Measurements from ENCODE around the gene SLC25A25.
"Not testable (repeated sequence)": the region's sequence is repeated elsewhere in the genome, so short reads cannot be mapped to it uniquely, and the experiment has no call there.

The SLC25A25 gene

DNA sequence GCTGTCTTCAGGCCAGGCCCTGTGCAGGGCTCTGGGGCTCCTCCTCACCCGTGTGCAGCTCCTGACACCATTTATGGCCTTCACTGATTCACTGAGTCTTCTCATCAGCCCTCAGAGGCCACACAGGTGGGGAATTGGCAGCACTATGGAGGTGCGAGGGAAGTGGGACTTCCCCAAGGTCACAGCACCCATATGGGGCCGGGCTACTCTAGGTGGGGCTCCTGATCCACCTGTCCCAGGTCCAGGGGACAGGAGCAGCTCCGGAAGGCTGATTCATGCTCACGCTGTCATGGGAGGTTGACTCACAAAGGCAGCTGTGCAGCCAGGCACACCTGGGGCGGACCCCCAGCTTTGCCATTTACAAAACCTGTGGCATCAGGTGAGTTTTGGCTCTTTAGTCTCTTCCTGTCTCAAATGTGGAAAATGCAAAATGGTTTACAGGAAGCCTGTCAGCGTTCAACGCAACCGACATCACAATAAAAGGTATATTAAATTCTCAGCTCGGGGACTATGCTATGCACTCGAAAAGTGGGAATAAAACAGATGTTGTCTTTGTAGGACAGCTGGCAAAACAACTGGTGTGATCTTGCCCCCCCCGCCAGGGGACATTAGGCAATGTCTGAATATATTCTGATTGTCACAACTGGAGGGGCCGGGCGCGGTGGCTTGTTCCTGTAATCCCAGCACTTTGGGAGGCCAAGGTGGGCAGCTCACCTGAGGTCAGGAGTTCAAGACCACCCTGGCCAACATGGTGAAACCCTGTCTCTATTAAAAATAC, 15.9 kb upstream of the SLC25A25 start:
- no peak for DNase-seq (ENCODE audit: low read depth)

DNA sequence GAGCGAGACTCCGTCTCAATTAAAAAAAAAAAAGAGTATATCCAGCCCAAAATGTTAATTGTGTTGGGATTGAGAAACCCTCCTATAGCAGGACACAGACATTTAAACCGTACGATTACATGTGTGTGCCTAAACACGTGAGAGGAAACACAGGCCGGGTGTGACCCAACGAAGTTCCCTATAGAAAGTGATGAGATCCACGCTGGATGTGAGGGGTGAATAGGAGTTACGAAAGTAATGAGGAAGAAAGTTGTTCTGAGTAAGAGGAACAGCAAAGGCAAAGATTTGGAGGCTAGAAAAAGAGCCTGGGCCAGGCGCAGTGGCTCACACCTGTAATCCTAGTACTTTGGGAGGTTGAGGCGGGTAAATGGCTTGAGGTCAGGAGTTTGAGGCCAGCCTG, 14.5 kb upstream of the SLC25A25 start:
- DNase-seq (ENCODE audit: low read depth), result no peak

- DNase-seq (ENCODE audit: low read depth), result no peak
Observed at GRCh38 chr9:128054087-128054486, 13.9 kb upstream of the SLC25A25 start.

- DNase-seq (ENCODE audit: low read depth), result no peak
Observed at GRCh38 chr9:128055344-128056040, 12.5 kb upstream of the SLC25A25 start.

GRCh38 chr9:128056086-128056485, 11.9 kb upstream of the SLC25A25 start:
- no peak for DNase-seq (ENCODE audit: low read depth)

DNA sequence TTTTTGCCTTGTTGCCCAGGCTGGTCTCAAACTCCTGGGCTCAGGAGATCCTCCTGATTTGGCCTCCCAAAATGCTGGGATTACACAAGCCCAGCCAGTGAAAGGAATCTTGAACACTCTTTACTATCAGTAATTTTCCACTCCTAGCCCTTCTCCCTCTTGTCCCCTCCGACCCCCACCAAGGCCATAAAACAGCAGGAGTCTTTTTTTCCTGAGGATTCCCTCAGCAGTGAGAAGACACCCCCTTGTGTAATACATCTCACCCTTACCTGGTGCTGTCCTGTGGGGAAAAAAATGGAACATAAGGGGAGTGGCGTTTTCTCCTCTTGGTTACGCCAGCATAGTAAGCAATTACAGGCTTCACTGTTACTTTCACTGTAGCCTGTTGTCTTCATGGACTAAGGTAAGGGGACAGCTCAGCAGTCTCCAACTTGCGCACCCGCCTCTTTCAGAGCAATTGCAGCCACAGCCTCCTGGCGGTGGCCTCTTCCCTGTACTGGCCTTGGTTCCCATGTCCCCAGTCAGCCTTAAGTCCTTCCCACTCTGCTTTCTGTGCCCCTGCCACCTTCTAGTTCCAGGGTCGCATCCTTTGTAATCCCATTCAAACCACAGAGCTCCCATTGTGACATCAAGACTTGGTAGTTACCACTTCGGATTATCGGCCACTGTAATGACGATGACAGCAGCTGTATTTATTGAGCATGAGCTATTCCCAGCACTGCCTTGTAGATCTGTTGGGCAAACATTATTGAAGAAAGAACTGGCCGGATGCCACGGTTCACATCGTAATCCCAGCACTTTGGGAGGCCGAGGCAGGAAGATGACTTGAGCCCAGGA, 10.9 kb upstream of the SLC25A25 start:
- no peak for DNase-seq (ENCODE audit: low read depth)

DNA sequence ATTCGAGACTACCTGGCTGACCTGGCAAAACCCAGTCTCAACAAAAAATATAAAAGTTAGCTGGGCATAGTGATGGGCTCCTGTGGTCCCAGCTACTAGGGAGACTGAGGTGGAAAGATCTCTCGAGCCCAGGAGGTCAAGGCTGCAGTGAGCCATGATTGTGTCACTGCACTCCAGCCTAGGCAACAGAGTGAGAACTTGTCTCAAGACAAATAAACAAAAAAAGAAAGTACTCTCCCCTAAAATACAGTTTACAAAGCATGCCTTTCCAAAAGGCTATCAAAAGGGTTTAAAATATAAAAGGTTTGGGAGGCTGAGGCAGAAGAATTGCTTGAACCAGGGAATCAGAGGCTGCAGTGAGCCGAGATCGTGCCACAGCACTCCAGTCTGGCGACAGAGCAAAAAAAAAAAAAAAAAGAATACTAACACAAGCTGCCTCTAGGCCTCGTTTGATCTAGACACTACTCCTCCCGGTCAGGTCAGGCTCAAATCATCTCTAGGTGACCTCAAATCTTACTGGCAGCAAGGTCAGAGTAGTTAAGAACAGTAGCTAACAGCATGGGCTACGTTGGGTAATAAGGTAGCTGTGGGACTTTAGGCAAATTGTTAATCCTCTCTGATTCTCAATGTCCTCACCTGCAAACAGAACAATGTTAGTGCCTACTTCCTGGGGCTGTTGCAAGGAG, 10.2 kb upstream of the SLC25A25 start:
- no peak for DNase-seq (ENCODE audit: low read depth)

GRCh38 chr9:128059365-128059983, 8.6 kb upstream of the SLC25A25 start:
- no peak for DNase-seq (ENCODE audit: low read depth)

DNA sequence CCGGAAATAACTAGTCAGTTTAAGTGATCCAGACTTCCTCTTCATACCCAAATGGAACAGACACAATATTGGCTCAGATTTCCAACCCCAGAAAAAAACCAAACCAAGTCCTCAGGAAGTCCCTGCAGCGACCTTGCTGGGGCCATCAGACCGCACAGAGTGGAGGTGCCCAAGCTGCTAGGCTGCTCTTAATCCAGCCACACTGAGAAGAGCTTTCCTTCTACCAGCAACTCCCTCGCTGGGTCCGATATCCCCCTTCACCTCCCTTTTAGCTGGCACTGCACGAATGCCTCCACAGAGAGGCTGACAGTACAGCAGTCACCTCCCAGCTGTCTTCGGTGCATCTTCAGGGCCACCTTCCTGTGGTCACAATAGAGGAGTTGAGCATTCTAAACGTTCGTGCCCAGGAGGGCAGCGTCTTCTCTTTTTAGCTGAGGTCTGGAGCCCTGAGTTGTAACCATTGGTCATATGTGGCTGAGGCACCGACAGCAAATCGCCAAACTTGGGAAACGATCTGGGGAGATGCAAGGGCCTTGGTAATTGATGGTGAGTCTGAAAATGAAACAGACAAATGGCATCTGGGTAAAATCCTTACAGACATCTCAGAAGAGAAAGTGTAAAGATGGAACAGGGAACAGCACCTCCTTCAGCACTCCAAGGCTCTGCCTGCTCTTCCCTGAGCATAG, 6.6 kb upstream of the SLC25A25 start:
- no peak for DNase-seq (ENCODE audit: low read depth)

GRCh38 chr9:128062279-128062678, 5.8 kb upstream of the SLC25A25 start:
- DNase-seq (ENCODE audit: low read depth), result no peak

DNA sequence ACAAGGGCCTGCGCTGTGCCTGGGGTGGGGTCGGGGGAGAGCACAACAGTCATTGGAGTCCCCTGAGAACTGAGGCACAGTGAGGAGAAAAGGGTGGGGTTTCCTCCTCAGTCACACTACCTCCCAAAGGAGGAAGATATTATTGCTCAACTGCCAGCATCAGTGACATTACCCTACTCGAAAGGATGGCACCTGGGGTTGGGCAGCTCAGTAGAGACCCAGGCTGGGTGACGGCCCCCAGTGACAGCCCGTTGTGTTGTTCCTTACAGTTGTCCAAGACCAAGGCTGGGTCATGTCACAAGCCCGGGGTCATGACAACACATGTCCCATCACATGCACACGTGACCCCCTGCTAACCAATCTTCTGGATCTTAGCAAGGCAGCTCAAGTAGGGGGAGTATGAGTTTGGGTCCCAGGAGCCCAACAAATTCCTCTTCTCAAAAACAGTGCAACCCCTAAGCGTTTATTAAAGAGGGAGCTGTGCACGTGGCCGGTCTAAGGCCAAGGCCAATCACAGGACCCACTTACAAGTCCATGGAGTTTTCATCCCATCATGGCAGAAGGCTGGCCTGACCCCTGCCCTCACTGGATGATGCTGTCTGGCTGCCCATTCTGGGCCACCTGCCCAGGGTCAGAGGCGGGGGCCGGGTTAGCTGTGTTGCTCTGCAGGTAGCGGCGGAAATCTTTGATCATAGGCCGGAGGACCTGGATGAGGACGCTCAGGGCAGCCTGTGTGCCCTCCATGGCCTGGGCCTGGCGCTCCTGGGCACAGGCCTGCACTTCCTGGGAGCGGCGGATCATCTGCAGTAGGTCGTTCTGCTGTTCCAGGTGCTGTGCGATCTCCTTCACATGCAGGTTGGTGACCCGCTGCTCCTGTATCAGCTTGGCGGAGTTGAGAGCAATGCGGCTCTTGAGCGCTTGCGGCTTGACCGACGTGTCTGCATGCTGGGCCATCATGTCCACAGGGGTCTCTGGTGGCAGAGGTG, 4.9 kb upstream of the SLC25A25 start:
- DNase-seq (ENCODE audit: low read depth), result no peak

DNA sequence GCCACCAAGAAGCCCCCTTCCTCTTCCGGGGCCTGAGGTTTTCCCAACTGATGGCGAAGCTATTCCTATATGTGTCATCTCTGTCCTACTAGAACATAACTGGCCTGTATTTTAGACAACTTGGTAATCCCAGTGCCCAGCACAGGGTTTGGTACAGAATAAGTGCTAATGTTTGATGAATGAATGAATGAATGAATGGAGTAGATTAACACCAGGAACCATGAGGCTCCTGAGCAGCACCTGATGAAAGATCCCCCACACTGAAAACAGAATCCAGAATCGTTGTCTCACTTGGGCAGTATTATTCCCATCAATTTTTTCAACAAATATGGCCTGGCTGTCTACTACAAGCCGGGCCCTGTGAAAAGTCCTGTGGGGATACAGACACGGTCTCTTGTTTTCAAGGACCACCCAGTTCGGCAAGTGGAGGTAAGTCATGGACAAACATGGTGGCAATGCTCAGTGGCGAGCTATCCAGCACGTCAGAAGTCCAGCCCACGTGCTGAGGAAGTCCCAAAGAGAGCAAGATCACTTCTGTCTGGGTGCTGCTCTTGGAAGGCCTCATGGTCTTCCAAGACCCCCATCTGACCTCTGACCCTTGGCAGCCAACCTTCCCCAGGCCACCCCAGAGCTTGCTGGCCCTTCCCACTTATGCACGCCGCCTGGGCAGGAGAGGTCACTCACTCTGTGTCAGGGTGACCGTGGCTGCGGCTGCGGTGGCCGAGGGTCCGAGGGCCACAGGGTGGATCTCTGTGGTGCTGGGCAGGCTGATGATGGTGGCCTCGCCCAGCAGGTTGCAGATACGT, 1.9 kb upstream of the SLC25A25 start:
- no peak for DNase-seq (ENCODE audit: low read depth)

DNA sequence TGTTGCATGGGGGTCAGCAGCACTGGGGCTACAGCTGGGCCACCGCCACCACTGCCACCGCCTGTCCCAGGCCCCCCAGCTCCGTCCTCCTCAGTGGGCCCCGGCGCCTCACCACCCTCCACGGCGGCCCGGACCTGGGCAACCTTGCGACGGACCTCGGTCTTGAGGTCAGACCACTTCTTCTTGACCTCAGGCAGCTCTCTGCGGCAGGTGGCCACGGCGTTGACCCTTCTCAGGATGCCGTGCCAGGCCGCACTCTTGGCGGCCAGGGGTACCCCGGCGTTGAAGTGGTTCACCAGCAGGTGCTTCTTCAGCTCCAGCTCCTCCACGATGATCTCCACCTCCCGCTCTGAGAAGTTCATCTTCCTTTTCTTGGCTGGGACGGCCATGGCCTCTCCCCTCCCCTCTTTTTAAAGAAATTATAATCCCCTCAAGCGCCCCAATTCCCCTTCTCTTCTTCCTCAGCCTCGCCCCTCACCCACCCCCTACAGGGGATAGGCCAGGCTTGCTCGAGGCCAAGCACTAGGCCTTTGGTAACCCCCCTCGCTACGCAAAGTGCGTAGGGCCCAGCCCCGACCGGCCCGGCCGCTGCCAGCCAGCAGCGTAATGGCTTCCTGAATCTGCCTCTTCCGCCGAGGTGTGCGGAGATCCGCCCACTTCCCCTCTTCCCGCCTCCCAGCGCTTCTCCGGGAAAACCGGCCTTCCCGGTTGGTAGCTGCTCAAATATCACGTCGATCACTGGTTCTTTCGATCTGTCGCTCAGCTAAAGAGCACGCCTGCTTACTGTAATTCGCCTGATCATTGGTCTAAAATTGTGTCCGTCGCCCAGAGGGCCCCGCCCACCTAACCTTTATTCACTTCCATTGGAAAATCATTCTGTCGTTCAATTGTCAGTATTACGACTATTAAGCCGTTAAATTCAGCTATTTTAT, 1.1 kb upstream of the SLC25A25 start, which contains the start of gene NAIF1:
NAIF1 (minus strand) TSS at position 608 of the 932 bp plus-strand sequence; CDS start at position 389, 219 bp downstream.
- DNase-seq (ENCODE audit: low read depth), result peak; percentile 100

GRCh38 chr9:128068386-128069205, 564 bp downstream of the SLC25A25 start:
- DNase-seq (ENCODE audit: low read depth), result peak; percentile 46

- no peak for DNase-seq (ENCODE audit: low read depth)
Observed at GRCh38 chr9:128070874-128071273, 2.8 kb downstream of the SLC25A25 start.

- not testable (repeated sequence) for DNase-seq (ENCODE audit: low read depth)
Observed at GRCh38 chr9:128071475-128071874, 3.4 kb downstream of the SLC25A25 start.

Measured in ELR (cell line).